ENCODE measurements around the gene OR4D11.
"Not testable (repeated sequence)": the region's sequence is repeated elsewhere in the genome, so short reads cannot be mapped to it uniquely, and the experiment has no call there.

OR4D11 gene

DNA sequence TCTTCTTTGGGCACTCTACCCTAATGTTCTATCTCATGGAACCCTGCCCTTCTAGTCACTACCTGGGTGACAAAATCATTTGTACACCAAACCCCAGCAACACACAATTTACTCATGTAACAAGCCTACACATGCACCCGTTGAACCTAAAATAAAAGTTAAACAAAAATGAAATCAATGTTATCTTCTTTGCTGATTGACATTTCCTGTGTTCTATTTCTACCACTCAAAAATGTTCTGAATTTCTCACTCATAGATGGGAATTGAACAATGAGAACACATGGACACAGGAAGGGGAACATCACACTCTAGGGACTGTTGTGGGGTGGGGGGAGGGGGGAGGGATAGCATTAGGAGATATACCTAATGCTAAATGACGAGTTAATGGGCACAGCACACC is 16.8 kb downstream of the OR4D11 start:
- H3K27ac ChIP-seq (ENCODE audit: low read depth, low read length); H3K4me3 ChIP-seq (ENCODE audit: low read depth, low read length); H3K36me3 ChIP-seq (ENCODE audit: insufficient read depth, low read length); H3K79me2 ChIP-seq (ENCODE audit: control insufficient read depth, insufficient read depth, low read length, unreplicated experiment); H3K4me1 ChIP-seq (ENCODE audit: control insufficient read depth, insufficient read depth, low read length, unreplicated experiment); H2AFZ ChIP-seq (ENCODE audit: low read length, unreplicated experiment): not testable (repeated sequence)
- H3K27me3 ChIP-seq (ENCODE audit: insufficient read depth, low read length): peaks cover 71% of the 10 kb centered on the region

GRCh38 chr11:59520741-59521140 is 17.4 kb downstream of the OR4D11 start:
- H3K4me1 ChIP-seq (ENCODE audit: control insufficient read depth, insufficient read depth, low read length, unreplicated experiment): no peaks in the 10 kb centered on the region
- H3K36me3 ChIP-seq (ENCODE audit: insufficient read depth, low read length): no peaks in the 10 kb centered on the region
- H3K4me3 ChIP-seq (ENCODE audit: low read depth, low read length): no peak overlapping the region
- no peak overlapping the region for H2AFZ ChIP-seq (ENCODE audit: low read length, unreplicated experiment)
- no peaks in the 10 kb centered on the region for H3K79me2 ChIP-seq (ENCODE audit: control insufficient read depth, insufficient read depth, low read length, unreplicated experiment)
- H3K27me3 ChIP-seq (ENCODE audit: insufficient read depth, low read length): peaks cover 69% of the 10 kb centered on the region
- no peak overlapping the region for H3K27ac ChIP-seq (ENCODE audit: low read depth, low read length)

DNA sequence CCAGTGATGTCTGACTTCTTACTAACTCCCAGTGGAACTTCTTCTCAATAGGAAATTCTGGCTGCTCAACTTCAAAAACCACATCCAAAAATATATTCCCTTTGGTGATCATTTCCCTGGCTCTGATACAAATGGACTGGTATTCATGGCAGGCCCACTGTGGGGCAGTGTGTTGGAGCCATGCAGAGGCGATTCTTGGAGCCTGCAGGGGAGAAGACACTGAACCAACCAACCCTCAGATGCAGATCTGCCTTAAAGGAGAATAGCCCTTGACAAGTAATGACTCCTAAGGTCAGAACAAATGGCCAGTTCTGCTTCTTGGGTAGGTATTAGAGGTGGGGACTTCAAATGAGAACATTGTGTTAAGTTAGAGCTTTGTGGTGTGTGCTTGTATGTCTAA is 20.2 kb downstream of the OR4D11 start:
- Histone ChIP-seq H3K36me3 (ENCODE audit: insufficient read depth, low read length) (no peaks in the 10 kb centered on the region), H3K79me2 (ENCODE audit: control insufficient read depth, insufficient read depth, low read length, unreplicated experiment) (no peaks in the 10 kb centered on the region)

GRCh38 chr11:59528711-59529110 is 25.3 kb downstream of the OR4D11 start:
- no peak overlapping the region for H3K4me3 ChIP-seq (ENCODE audit: low read depth, low read length)
- no peaks in the 10 kb centered on the region for H3K4me1 ChIP-seq (ENCODE audit: control insufficient read depth, insufficient read depth, low read length, unreplicated experiment)
- H3K36me3 ChIP-seq (ENCODE audit: insufficient read depth, low read length): no peaks in the 10 kb centered on the region
- H3K27me3 ChIP-seq (ENCODE audit: insufficient read depth, low read length): peaks cover 26% of the 10 kb centered on the region
- no peak overlapping the region for H3K27ac ChIP-seq (ENCODE audit: low read depth, low read length)
- H2AFZ ChIP-seq (ENCODE audit: low read length, unreplicated experiment): no peak overlapping the region
- H3K79me2 ChIP-seq (ENCODE audit: control insufficient read depth, insufficient read depth, low read length, unreplicated experiment): no peaks in the 10 kb centered on the region

More for the DNA sequence above, 20.2 kb downstream of the OR4D11 start:
- no peak overlapping the region for H3K27ac ChIP-seq (ENCODE audit: low read depth, low read length)
- H3K4me1 ChIP-seq (ENCODE audit: control insufficient read depth, insufficient read depth, low read length, unreplicated experiment): no peaks in the 10 kb centered on the region
- no peak overlapping the region for H2AFZ ChIP-seq (ENCODE audit: low read length, unreplicated experiment)
- H3K4me3 ChIP-seq (ENCODE audit: low read depth, low read length): no peak overlapping the region
- peaks cover 61% of the 10 kb centered on the region for H3K27me3 ChIP-seq (ENCODE audit: insufficient read depth, low read length)

DNA sequence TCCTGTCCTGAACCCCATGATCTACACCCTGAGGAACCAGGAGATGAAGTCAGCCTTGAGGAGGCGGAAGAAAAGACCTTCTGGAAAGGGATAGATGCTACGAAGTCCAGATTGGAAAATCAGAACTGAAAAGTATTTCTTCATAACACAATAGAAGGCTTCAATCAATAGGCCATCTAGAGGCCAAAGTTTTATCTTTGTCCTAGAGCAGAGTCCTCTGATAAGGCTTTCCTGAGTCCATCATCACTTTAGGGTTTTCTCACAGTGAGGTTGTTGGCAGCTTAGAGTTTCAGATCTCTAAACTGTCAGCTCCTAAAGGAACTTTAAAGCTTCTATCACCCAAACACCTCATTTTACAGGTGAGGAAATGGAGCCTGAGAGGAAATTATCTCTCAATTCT is 29.2 kb downstream of the OR4D11 start:
- Histone ChIP-seq H3K27me3 (ENCODE audit: insufficient read depth, low read length) (no peaks in the 10 kb centered on the region), H3K36me3 (ENCODE audit: insufficient read depth, low read length) (no peaks in the 10 kb centered on the region), H2AFZ (ENCODE audit: low read length, unreplicated experiment) (no peak overlapping the region), H3K4me3 (ENCODE audit: low read depth, low read length) (no peak overlapping the region), H3K79me2 (ENCODE audit: control insufficient read depth, insufficient read depth, low read length, unreplicated experiment) (no peaks in the 10 kb centered on the region), H3K27ac (ENCODE audit: low read depth, low read length) (no peak overlapping the region), H3K4me1 (ENCODE audit: control insufficient read depth, insufficient read depth, low read length, unreplicated experiment) (peaks cover 4% of the 10 kb centered on the region)

GRCh38 chr11:59534676-59535075 is 31.3 kb downstream of the OR4D11 start:
- H2AFZ ChIP-seq (ENCODE audit: low read length, unreplicated experiment): no peak overlapping the region
- H3K27me3 ChIP-seq (ENCODE audit: insufficient read depth, low read length): no peaks in the 10 kb centered on the region
- peaks cover 4% of the 10 kb centered on the region for H3K4me1 ChIP-seq (ENCODE audit: control insufficient read depth, insufficient read depth, low read length, unreplicated experiment)
- no peaks in the 10 kb centered on the region for H3K36me3 ChIP-seq (ENCODE audit: insufficient read depth, low read length)
- H3K4me3 ChIP-seq (ENCODE audit: low read depth, low read length): no peak overlapping the region
- no peak overlapping the region for H3K27ac ChIP-seq (ENCODE audit: low read depth, low read length)
- H3K79me2 ChIP-seq (ENCODE audit: control insufficient read depth, insufficient read depth, low read length, unreplicated experiment): no peaks in the 10 kb centered on the region

- no peak overlapping the region for H3K27ac ChIP-seq (ENCODE audit: low read depth, low read length)
- H3K27me3 ChIP-seq (ENCODE audit: insufficient read depth, low read length): no peaks in the 10 kb centered on the region
Measured at GRCh38 chr11:59542142-59542810, 38.9 kb downstream of the OR4D11 start.

GRCh38 chr11:59543713-59544112 is 40.3 kb downstream of the OR4D11 start:
- not testable (repeated sequence) for H3K4me3 ChIP-seq (ENCODE audit: low read depth, low read length); H3K27me3 ChIP-seq (ENCODE audit: insufficient read depth, low read length); H3K79me2 ChIP-seq (ENCODE audit: control insufficient read depth, insufficient read depth, low read length, unreplicated experiment); H2AFZ ChIP-seq (ENCODE audit: low read length, unreplicated experiment); H3K4me1 ChIP-seq (ENCODE audit: control insufficient read depth, insufficient read depth, low read length, unreplicated experiment); H3K27ac ChIP-seq (ENCODE audit: low read depth, low read length); H3K36me3 ChIP-seq (ENCODE audit: insufficient read depth, low read length)

More at GRCh38 chr11:59542142-59542810, 38.9 kb downstream of the OR4D11 start:
- no peak overlapping the region for H3K4me3 ChIP-seq (ENCODE audit: low read depth, low read length)
- no peaks in the 10 kb centered on the region for H3K79me2 ChIP-seq (ENCODE audit: control insufficient read depth, insufficient read depth, low read length, unreplicated experiment)
- H2AFZ ChIP-seq (ENCODE audit: low read length, unreplicated experiment): no peak overlapping the region
- no peaks in the 10 kb centered on the region for H3K4me1 ChIP-seq (ENCODE audit: control insufficient read depth, insufficient read depth, low read length, unreplicated experiment)
- H3K36me3 ChIP-seq (ENCODE audit: insufficient read depth, low read length): no peaks in the 10 kb centered on the region

DNA sequence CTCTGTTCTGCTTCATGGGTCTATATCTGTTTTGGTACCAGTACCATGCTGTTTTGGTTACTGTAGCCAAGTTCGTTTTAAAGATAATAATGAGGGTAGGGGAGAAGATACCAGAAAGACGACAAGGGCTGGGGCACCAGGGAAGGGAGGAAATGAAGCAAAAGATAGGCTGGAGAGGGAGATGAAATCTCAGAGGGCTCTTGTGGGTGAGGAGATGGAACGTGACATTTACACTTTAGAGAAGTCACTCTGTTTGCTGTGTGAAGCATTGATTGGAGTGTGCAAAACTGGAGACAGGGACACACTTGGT is 41.4 kb downstream of the OR4D11 start:
- H2AFZ ChIP-seq (ENCODE audit: low read length, unreplicated experiment): no peak overlapping the region
- no peaks in the 10 kb centered on the region for H3K36me3 ChIP-seq (ENCODE audit: insufficient read depth, low read length)
- no peaks in the 10 kb centered on the region for H3K79me2 ChIP-seq (ENCODE audit: control insufficient read depth, insufficient read depth, low read length, unreplicated experiment)
- no peak overlapping the region for H3K4me3 ChIP-seq (ENCODE audit: low read depth, low read length)
- no peak overlapping the region for H3K27ac ChIP-seq (ENCODE audit: low read depth, low read length)
- no peaks in the 10 kb centered on the region for H3K4me1 ChIP-seq (ENCODE audit: control insufficient read depth, insufficient read depth, low read length, unreplicated experiment)
- H3K27me3 ChIP-seq (ENCODE audit: insufficient read depth, low read length): no peaks in the 10 kb centered on the region

DNA sequence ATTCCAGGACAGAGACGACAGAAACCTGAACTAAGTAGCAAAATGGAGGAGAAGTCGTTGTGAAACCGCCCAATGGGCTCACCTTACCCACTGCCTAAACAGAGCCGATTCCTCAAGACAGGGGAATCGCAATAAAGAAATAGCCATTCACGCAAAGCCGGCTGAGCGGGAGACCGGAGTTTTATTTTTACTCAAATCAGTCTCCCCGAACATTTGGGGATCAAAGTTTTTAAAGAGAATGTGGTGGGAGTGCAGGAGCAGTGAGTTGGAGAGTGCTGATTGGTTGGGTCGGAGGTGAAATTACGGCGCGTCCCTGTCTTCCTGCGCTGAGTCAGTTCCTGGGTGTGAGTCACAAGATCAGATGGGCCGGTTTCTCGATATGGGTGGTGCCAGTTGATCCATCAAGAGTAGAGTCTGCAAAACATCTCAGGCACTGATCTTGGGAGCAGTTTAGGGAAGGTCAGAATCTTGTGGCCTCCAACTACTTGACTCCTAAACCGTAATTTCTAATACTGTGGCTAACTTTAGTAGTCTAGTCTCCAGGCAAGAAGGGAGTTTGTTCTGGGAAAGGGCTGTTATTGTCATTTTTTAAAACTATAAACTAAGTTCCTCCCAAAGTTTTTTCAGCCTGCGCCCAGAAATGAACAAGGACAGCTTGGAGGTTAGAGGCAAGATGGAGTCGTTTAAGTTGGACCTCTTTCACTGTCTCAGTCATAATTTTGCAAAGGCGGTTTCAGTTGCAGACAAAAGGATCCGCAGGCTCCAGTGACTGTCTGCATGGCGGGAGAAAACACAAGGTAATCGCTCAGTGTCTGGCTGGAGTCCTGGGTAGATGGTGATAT is 42.0 kb downstream of the OR4D11 start:
- Histone ChIP-seq H3K4me1 (ENCODE audit: control insufficient read depth, insufficient read depth, low read length, unreplicated experiment) (no peaks in the 10 kb centered on the region), H3K27ac (ENCODE audit: low read depth, low read length) (no peak overlapping the region), H2AFZ (ENCODE audit: low read length, unreplicated experiment) (no peak overlapping the region), H3K36me3 (ENCODE audit: insufficient read depth, low read length) (no peaks in the 10 kb centered on the region), H3K79me2 (ENCODE audit: control insufficient read depth, insufficient read depth, low read length, unreplicated experiment) (no peaks in the 10 kb centered on the region), H3K27me3 (ENCODE audit: insufficient read depth, low read length) (no peaks in the 10 kb centered on the region), H3K4me3 (ENCODE audit: low read depth, low read length) (no peak overlapping the region)
